Vagina (tissue), 2 donors: Measurements from ENCODE around the gene RNF224. TPM values are rescaled to one million over a fixed set of nuclear protein-coding genes. Genes with fewer than 3 reads are reported as not detected.

Experiments
- DNase-seq, 2 donors: peaks; one replicate each; pipeline ENCODE4 v3.0.0-alpha.2; 2017; ENCODE audit errors: extremely low spot score in 2 of 2
- H3K27ac ChIP-seq: fragments of 200-600 bp; sonication (generic); one replicate; pipeline ENCODE4 v1.5.1; 2019
- H3K27me3 ChIP-seq: fragments of 200-600 bp; sonication (generic); one replicate; pipeline ENCODE4 v1.5.1; 2019
- H3K36me3 ChIP-seq, 2 donors: fragments of 200-600 bp; sonication (generic); one replicate each; pipeline ENCODE4 v1.5.1; 2017 to 2019
- H3K4me1 ChIP-seq: fragments of 200-600 bp; sonication (generic); one replicate; pipeline ENCODE4 v1.5.1; 2019
- H3K4me3 ChIP-seq, 2 donors: fragments of 200-600 bp; sonication (generic); 1 replicate in 1 of 2; 2 replicates in 1 of 2; pipeline ENCODE4 v1.5.1; 2016 to 2019
- H3K9me3 ChIP-seq: fragments of 200-600 bp; sonication (generic); one replicate; pipeline ENCODE4 v1.5.1; 2019
- CTCF ChIP-seq, 3 experiments: fragments of 450-650 bp in 2 of 3; fragments of 200-600 bp in 1 of 3; sonication (generic) in 1 of 3; IDR thresholded peaks; one replicate each; pipeline ENCODE4 v1.5.1; 2017 to 2019; ENCODE audit warnings: antibody characterized with exemption in 3 of 3, mild to moderate bottlenecking in 2 of 3, moderate library complexity in 2 of 3
- POLR2A ChIP-seq, 2 donors: fragments of 450-650 bp; IDR thresholded peaks; one replicate each; pipeline ENCODE4 v1.6.1; 2017; ENCODE audit warnings: antibody characterized with exemption in 2 of 2, mild to moderate bottlenecking in 2 of 2, moderate library complexity in 2 of 2
- POLR2AphosphoS5 ChIP-seq, 2 donors: sonication (generic); formaldehyde crosslinking; IDR thresholded peaks; one replicate each; pipeline ENCODE4 v1.9.0; 2017; ENCODE audit warnings: antibody characterized with exemption in 2 of 2, mild to moderate bottlenecking in 2 of 2, low read depth in 1 of 2; ENCODE audit not compliant: insufficient read depth in 1 of 2
- intact Hi-C: fragments of 100-400 bp; cut with DNase I; formaldehyde crosslinking; loops from one replicate; pipeline ENCODE4 v1.15.1; 2023
- total RNA-seq: library from RNA; depleted of rRNA; stranded (reverse); fragments of >200 nt; gene quantifications from one replicate; pipeline ENCODE4 v1.2.3, GENCODE V29; 2016

The RNF224 gene
- total RNA-seq, 1 donor from 2014 or later, result 0.74 TPM

DNA sequence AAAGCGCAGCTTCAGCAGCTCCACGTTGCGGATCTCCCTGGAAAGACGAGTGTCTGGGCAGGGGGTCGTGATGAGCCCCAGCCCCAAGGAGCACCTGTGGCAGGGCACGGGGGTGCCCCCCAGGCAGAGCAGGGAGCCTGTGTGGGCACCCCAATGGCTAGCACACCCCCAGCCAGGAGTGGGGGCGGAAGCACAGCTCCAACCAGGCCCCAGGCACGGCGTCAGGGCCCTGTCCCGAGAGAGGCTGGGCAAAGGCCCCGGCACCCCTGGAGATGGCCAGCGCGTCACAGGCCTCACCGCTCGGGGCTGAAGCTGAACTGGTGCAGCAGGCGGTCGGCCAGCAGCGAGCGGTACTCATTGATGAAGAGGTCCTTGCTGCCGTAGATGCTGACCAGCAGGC is 46.8 kb upstream of the RNF224 start:
- Histone ChIP-seq H3K36me3 (peaks cover 0 to 59% of the 10 kb centered on the region in 2 donors), H3K4me1 (peaks cover 8% of the 10 kb centered on the region), H3K9me3 (no peaks in the 10 kb centered on the region), H3K4me3 (no peak overlapping the region), H3K27me3 (no peaks in the 10 kb centered on the region), H3K27ac (no peak overlapping the region)
- no peak for DNase-seq
- TF ChIP-seq CTCF (IDR thresholded peaks at IDR 0.05), result no peak
- TF ChIP-seq POLR2A (IDR thresholded peaks at IDR 0.05), result no peak
- TF ChIP-seq POLR2AphosphoS5 (IDR thresholded peaks at IDR 0.05; ENCODE audit: insufficient read depth in 1 of 2, low read depth in 1 of 2), result no peak
- intact Hi-C loops, result no loop called here

GRCh38 chr9:137181680-137182079 is 45.6 kb upstream of the RNF224 start:
- Histone ChIP-seq H3K27me3 (no peaks in the 10 kb centered on the region), H3K9me3 (no peaks in the 10 kb centered on the region), H3K36me3 (peaks cover 0 to 60% of the 10 kb centered on the region in 2 donors), H3K27ac (no peak overlapping the region), H3K4me3 (no peak overlapping the region), H3K4me1 (peaks cover 16% of the 10 kb centered on the region)
- no peak for DNase-seq
- intact Hi-C loops, result no loop called here
- TF ChIP-seq CTCF (IDR thresholded peaks at IDR 0.05) (no peak), POLR2AphosphoS5 (IDR thresholded peaks at IDR 0.05; ENCODE audit: insufficient read depth in 1 of 2, low read depth in 1 of 2) (no peak), POLR2A (IDR thresholded peaks at IDR 0.05) (no peak)

DNA sequence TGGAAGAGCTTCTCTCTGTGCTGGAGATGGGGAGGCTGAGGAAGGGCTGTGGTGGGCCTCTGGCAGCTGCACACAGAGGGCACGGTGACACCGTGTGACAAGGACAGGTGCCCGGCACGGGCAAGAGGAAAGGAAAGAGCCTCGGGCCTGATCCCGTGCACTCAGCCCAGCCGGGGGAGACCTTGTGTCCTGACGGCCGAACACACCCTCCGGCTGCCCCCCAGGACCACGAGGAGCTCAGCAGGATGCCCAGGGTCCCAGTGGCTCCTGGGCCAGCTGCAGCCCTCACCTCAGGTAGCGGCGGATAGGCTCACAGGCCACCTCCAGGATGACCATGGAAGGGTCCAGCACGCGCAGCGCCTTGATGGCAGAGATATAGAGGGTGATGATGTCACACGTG is 44.5 kb upstream of the RNF224 start:
- TF ChIP-seq POLR2A (IDR thresholded peaks at IDR 0.05), result no peak
- TF ChIP-seq CTCF (IDR thresholded peaks at IDR 0.05), result no peak
- no peak for TF ChIP-seq POLR2AphosphoS5 (IDR thresholded peaks at IDR 0.05; ENCODE audit: insufficient read depth in 1 of 2, low read depth in 1 of 2)
- Histone ChIP-seq H3K27ac (no peak overlapping the region), H3K36me3 (peaks cover 0 to 59% of the 10 kb centered on the region in 2 donors), H3K4me3 (no peak overlapping the region), H3K9me3 (no peaks in the 10 kb centered on the region), H3K4me1 (peaks cover 27% of the 10 kb centered on the region), H3K27me3 (no peaks in the 10 kb centered on the region)
- intact Hi-C loops, result no loop called here
- DNase-seq, result no peak

DNA sequence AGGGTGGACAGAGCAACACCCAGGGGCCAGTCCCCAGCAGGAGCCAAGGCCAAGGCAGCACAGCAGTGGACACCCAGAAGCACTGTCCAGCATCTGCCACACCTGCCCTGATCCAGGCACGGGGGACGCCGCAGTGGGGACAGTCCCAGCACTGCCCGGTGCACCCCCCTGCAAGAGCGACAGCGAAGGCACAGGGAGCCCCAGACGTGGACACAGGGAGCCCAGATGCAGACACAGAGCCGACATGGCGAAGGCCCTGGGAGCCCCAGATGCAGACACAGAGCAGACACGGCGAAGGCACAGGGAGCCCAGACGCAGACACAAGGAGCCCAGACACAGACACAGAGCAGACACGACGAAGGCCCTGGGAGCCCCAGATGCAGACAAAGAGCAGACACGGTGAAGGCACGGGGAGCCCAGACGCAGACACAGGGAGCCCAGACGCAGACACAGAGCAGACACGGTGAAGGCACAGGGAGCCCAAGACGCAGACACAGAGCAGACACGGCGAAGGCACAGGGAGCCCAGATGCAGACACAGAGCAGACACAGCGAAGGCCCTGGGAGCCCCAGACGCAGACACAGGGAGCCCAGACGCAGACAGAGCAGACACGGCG is 43.2 kb upstream of the RNF224 start:
- Histone ChIP-seq H3K27ac (no peak overlapping the region), H3K27me3 (no peaks in the 10 kb centered on the region), H3K36me3 (peaks cover 0 to 51% of the 10 kb centered on the region in 2 donors), H3K9me3 (no peaks in the 10 kb centered on the region), H3K4me1 (peaks cover 29% of the 10 kb centered on the region), H3K4me3 (no peak overlapping the region)
- TF ChIP-seq CTCF (IDR thresholded peaks at IDR 0.05) (no peak), POLR2AphosphoS5 (IDR thresholded peaks at IDR 0.05; ENCODE audit: insufficient read depth in 1 of 2, low read depth in 1 of 2) (no peak)
- no peak for DNase-seq
- intact Hi-C loops, result no loop called here

- H3K36me3 ChIP-seq, result peaks cover 0 to 48% of the 10 kb centered on the region in 2 donors
Observed at GRCh38 chr9:137184881-137185660, 42.2 kb upstream of the RNF224 start.

More at GRCh38 chr9:137184881-137185660, 42.2 kb upstream of the RNF224 start:
- no peak for DNase-seq
- Histone ChIP-seq H3K4me1 (peaks cover 39% of the 10 kb centered on the region), H3K27me3 (no peaks in the 10 kb centered on the region), H3K27ac (no peak overlapping the region), H3K4me3 (no peak overlapping the region), H3K9me3 (no peaks in the 10 kb centered on the region)
- intact Hi-C loops, result no loop called here
- TF ChIP-seq POLR2A (IDR thresholded peaks at IDR 0.05) (no peak), CTCF (IDR thresholded peaks at IDR 0.05) (no peak), POLR2AphosphoS5 (IDR thresholded peaks at IDR 0.05; ENCODE audit: insufficient read depth in 1 of 2, low read depth in 1 of 2) (no peak)
